Measurements from ENCODE around the gene TNFSF9.

DNA sequence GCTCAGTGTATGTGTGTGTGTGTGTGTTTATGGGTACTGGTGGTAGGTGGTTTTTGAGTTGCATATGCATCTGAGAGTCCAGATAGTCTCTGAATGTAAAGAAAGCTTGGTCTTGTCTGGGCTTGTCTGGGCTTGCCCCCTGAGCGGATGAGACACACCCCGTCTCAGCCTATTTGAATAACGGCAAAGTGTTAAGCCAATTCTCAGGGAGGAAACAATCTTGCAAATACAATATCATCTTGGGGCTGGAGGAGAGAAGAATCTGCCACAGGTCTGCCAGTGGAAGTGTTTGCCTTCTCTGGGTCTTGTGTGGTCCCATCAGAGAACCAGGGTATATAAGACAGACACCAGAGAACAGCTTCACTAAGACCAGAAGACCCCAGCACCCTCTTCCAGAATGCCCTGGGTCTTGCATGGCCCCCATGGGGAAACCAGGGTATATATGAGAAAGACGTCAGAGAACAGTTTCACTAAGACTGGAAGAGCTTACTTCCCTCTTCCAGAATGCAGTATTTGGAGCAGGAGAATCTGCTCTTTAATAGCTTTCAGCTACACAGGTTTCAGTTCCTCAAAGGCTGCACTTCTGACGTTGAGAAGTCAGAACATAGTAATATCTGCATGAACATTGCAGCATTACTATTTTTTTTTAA, 46.8 kb downstream of the TNFSF9 start:
- TF ChIP-seq GLIS3 (CRISPR knock-in tag; IDR thresholded peaks at IDR 0.05), result no peak
- no peak for TF ChIP-seq BACH2 (CRISPR knock-in tag; IDR thresholded peaks at IDR 0.05; ENCODE audit: borderline replicate concordance)
